Panc1 (cell line): ENCODE data around the gene RB1. TPM values are rescaled to one million over a fixed set of nuclear protein-coding genes. Genes with fewer than 3 reads are reported as not detected.

Experiments
- ATAC-seq: fragments of 200-7000 bp; cut with Tn5 transposase; 2 replicates; pipeline ENCODE4 v1.9.1; 2020; ENCODE audit warnings: mild to moderate bottlenecking, moderate library complexity
- BruUV-seq: library from RNA; stranded (reverse); fragments of 400-500 nt; replicated peaks from 2 replicates; lab custom pipeline; 2021; lab: Mats Ljungman, UMichigan
- CTCF ChIA-PET: fragments of 300-600 bp; sonication (Branson Sonifier 250); formaldehyde crosslinking; loops from one replicate; lab custom pipeline; 2022; ENCODE audit warnings: antibody characterized with exemption; lab: Charles Lee
- POLR2A ChIA-PET: fragments of 300-600 bp; sonication (Branson Sonifier 250); formaldehyde crosslinking; loops from one replicate; lab custom pipeline; 2022; ENCODE audit warnings: antibody characterized with exemption; lab: Charles Lee
- DNase-seq: peaks from one replicate; pipeline ENCODE4 v3.0.0-alpha.2; 2010; ENCODE audit warnings: low read depth, low spot score
- H3K27ac ChIP-seq: 2 replicates; pipeline ENCODE4 v1.5.1; 2011; ENCODE audit warnings: mild to moderate bottlenecking, low read length, inconsistent platforms
- H3K27me3 ChIP-seq: fragments of 200-500 bp; sonication (Bioruptor generic); 2 replicates; pipeline ENCODE4 v1.6.0; 2014; ENCODE audit warnings: low read length, inconsistent platforms; ENCODE audit not compliant: control insufficient read depth, insufficient read depth
- H3K36me3 ChIP-seq: fragments of 200-500 bp; sonication (Bioruptor generic); 2 replicates; pipeline ENCODE4 v1.5.1; 2014; ENCODE audit warnings: inconsistent platforms, mild to moderate bottlenecking, low read length, moderate library complexity; ENCODE audit not compliant: control insufficient read depth, insufficient read depth
- H3K4me1 ChIP-seq: 2 replicates; pipeline ENCODE4 v1.5.1; 2011; ENCODE audit warnings: inconsistent platforms, mild to moderate bottlenecking, low read length, moderate library complexity; ENCODE audit not compliant: control insufficient read depth, insufficient read depth
- H3K4me3 ChIP-seq, 2 experiments: 2 replicates each; pipeline ENCODE4 v1.5.1; 2011 to 2012; ENCODE audit warnings: low read depth in 2 of 2, low read length in 2 of 2, mild to moderate bottlenecking in 2 of 2, inconsistent platforms in 1 of 2, moderate library complexity in 1 of 2
- H3K9me3 ChIP-seq: fragments of 200-500 bp; sonication (Bioruptor generic); 2 replicates; pipeline ENCODE4 v1.5.1; 2014; ENCODE audit warnings: low read depth, mild to moderate bottlenecking, inconsistent platforms, low read length, moderate library complexity; ENCODE audit not compliant: control insufficient read depth, insufficient read depth
- CTCF ChIP-seq: fragments of 450-650 bp; IDR thresholded peaks from 2 replicates; pipeline ENCODE4 v1.5.1; 2017; ENCODE audit warnings: mild to moderate bottlenecking
- POLR2AphosphoS5 ChIP-seq: IDR thresholded peaks from 2 replicates; pipeline ENCODE4 v1.6.1; 2012; ENCODE audit warnings: mild to moderate bottlenecking, low read depth, low read length, moderate library complexity
- REST ChIP-seq, 2 experiments: IDR thresholded peaks; 2 replicates each; pipeline ENCODE4 v1.6.1; 2011 to 2012; ENCODE audit warnings: low read depth in 2 of 2, control low read depth in 1 of 2, low read length in 1 of 2, mild to moderate bottlenecking in 1 of 2, moderate library complexity in 1 of 2; ENCODE audit not compliant: insufficient read depth in 1 of 2
- SIN3A ChIP-seq: IDR thresholded peaks from 2 replicates; pipeline ENCODE4 v1.6.1; 2012; ENCODE audit warnings: low read depth, mild to moderate bottlenecking, low read length, moderate library complexity, borderline replicate concordance; ENCODE audit not compliant: insufficient read depth
- TCF7L2 ChIP-seq: IDR thresholded peaks from 2 replicates; pipeline ENCODE4 v1.6.1; 2011; ENCODE audit warnings: mild to moderate bottlenecking, low read depth, low read length, inconsistent platforms
- in situ Hi-C: cut with HindIII; loops from 2 replicates; pipeline ENCODE4 v1.10.0; 2016; ENCODE audit warnings: low sequenced_read_pairs, low pct_unique_long_range_greater_than_20kb
- intact Hi-C: fragments of 100-400 bp; cut with micrococcal nuclease; formaldehyde crosslinking; loops from one replicate; pipeline ENCODE4 v1.10.0; 2022; ENCODE audit not compliant: unreplicated experiment
- total RNA-seq: library from RNA; stranded (reverse); gene quantifications from one replicate; pipeline ENCODE4 v1.2.1, GENCODE V29; 2021; ENCODE audit not compliant: unreplicated experiment

The RB1 gene
- total RNA-seq, 1 experiment from 2014 or later, result 36.0 TPM

- peak overlapping the region in 1 of 2 experiments; percentile 25; a peak in 1 of 4 replicates for H3K4me3 ChIP-seq
- no peaks in the 10 kb centered on the region for H3K9me3 ChIP-seq
- no peak for ATAC-seq
- CTCF ChIA-PET, result no interaction called here
- no peak for DNase-seq
- H3K4me1 ChIP-seq, result no peaks in the 10 kb centered on the region
- H3K27ac ChIP-seq, result no peak overlapping the region; the same call in 1 of the 2 replicates
- TF ChIP-seq REST (IDR thresholded peaks at IDR 0.05; ENCODE audit: insufficient read depth in 1 of 2, low read depth in 2 of 2, low read length in 1 of 2), result no peak
- TF ChIP-seq POLR2AphosphoS5, result no peak
- no peak for TF ChIP-seq TCF7L2
- TF ChIP-seq CTCF, result no peak
- no peak for TF ChIP-seq SIN3A
- H3K27me3 ChIP-seq, result no peaks in the 10 kb centered on the region
- in situ Hi-C loops (no loop called here), intact Hi-C loops (no loop called here)
- BruUV-seq, result no TSS peak
- H3K36me3 ChIP-seq, result no peaks in the 10 kb centered on the region
- POLR2A ChIA-PET, result no interaction called here
Observed at GRCh38 chr13:48492470-48493065, 189.0 kb downstream of the RB1 start.

- Histone ChIP-seq H3K4me1 (no peaks in the 10 kb centered on the region), H3K27ac (no peak overlapping the region), H3K4me3 (no peak overlapping the region), H3K36me3 (no peaks in the 10 kb centered on the region), H3K27me3 (no peaks in the 10 kb centered on the region), H3K9me3 (no peaks in the 10 kb centered on the region)
- no TSS peak for BruUV-seq
- DNase-seq (no peak), ATAC-seq (no peak)
- in situ Hi-C loops (no loop called here), intact Hi-C loops (no loop called here)
- ChIA-PET CTCF (no interaction called here), POLR2A (no interaction called here)
- TF ChIP-seq POLR2AphosphoS5, result no peak
- TF ChIP-seq SIN3A, result no peak
- no peak for TF ChIP-seq REST (IDR thresholded peaks at IDR 0.05; ENCODE audit: insufficient read depth in 1 of 2, low read depth in 2 of 2, low read length in 1 of 2)
Observed at GRCh38 chr13:48493066-48493765, 189.7 kb downstream of the RB1 start.
